Measurements from ENCODE around the gene SLC25A45. TPM values are rescaled to one million over a fixed set of nuclear protein-coding genes. Genes with fewer than 3 reads are reported as not detected.

Gene SLC25A45
- 0.93 and 1.1 TPM in 2 replicates for polyA plus RNA-seq (2013)

GRCh38 chr11:65382033-65382803, at the start of gene SLC25A45:
Gene SLC25A45 (minus strand): TSS chr11:65382646. CDS start chr11:65381951, 695 bp downstream.
- Histone ChIP-seq H3K4me3 (ENCODE audit: low read depth, low read length) (no peak within 1 kb of the TSS), H3K79me1 (ENCODE audit: low read length) (peaks cover 41% of the 10 kb centered on the region), H3K4ac (ENCODE audit: low read depth, low read length) (peak within 1 kb of the TSS; percentile 76), H4K12ac (ENCODE audit: low read depth, low read length) (peak within 1 kb of the TSS; percentile 48), H3K36me3 (ENCODE audit: control insufficient read depth in 1 of 2, insufficient read depth in 2 of 2, low read length in 2 of 2) (no peaks in the 10 kb centered on the region), H3K18ac (ENCODE audit: low read length) (peak within 1 kb of the TSS; percentile 79), H4K91ac (ENCODE audit: low read depth, low read length) (peak within 1 kb of the TSS; percentile 95), H3K4me1 (ENCODE audit: control insufficient read depth in 1 of 2, insufficient read depth in 2 of 2, low read length in 2 of 2) (peaks cover 38 to 41% of the 10 kb centered on the region in 2 experiments), H3K9me3 (ENCODE audit: insufficient read depth, low read depth, low read length) (no peaks in the 10 kb centered on the region), H3K14ac (ENCODE audit: low read length) (peak within 1 kb of the TSS; percentile 78), H2AFZ (ENCODE audit: insufficient read depth, low read length, poor library complexity) (peak within 1 kb of the TSS; percentile 47), H3K9ac (ENCODE audit: low read length) (no peak within 1 kb of the TSS), H3K4me2 (ENCODE audit: low read length) (peak within 1 kb of the TSS; percentile 49), H3K23ac (ENCODE audit: low read length) (no peak within 1 kb of the TSS), H2BK12ac (ENCODE audit: low read length) (peak within 1 kb of the TSS; percentile 74), H2AK5ac (ENCODE audit: low read length) (peak within 1 kb of the TSS; percentile 33), H2BK120ac (ENCODE audit: insufficient read depth, low read length, poor library complexity) (peak within 1 kb of the TSS; percentile 95), H3K79me2 (ENCODE audit: control insufficient read depth, insufficient read depth, low read length, poor library complexity) (peaks cover 11% of the 10 kb centered on the region), H3K27ac (ENCODE audit: low read depth, low read length) (peak within 1 kb of the TSS; percentile 86), H3K27me3 (ENCODE audit: insufficient read depth, low read length) (no peaks in the 10 kb centered on the region), H4K8ac (ENCODE audit: low read depth, low read length) (peak within 1 kb of the TSS; percentile 86), H2BK5ac (ENCODE audit: low read depth, low read length, poor library complexity) (peak within 1 kb of the TSS; percentile 92)
- DNase-seq, result peak; percentile 96
- whole genome bisulfite sequencing (ENCODE audit: extremely low coverage, insufficient coverage, insufficient read length), result no CpG with 5 or more reads among the region's 27 CpGs

- Histone ChIP-seq H2BK12ac (ENCODE audit: low read length) (no peak overlapping the region), H3K9me3 (ENCODE audit: insufficient read depth, low read depth, low read length) (no peaks in the 10 kb centered on the region), H4K91ac (ENCODE audit: low read depth, low read length) (no peak overlapping the region), H4K8ac (ENCODE audit: low read depth, low read length) (no peak overlapping the region), H3K4me2 (ENCODE audit: low read length) (no peak overlapping the region), H3K18ac (ENCODE audit: low read length) (no peak overlapping the region), H2BK120ac (ENCODE audit: insufficient read depth, low read length, poor library complexity) (no peak overlapping the region), H2AFZ (ENCODE audit: insufficient read depth, low read length, poor library complexity) (no peak overlapping the region), H3K27ac (ENCODE audit: low read depth, low read length) (no peak overlapping the region), H2AK5ac (ENCODE audit: low read length) (no peak overlapping the region), H3K14ac (ENCODE audit: low read length) (no peak overlapping the region), H3K9ac (ENCODE audit: low read length) (no peak overlapping the region), H2BK5ac (ENCODE audit: low read depth, low read length, poor library complexity) (no peak overlapping the region), H3K79me2 (ENCODE audit: control insufficient read depth, insufficient read depth, low read length, poor library complexity) (peaks cover 14% of the 10 kb centered on the region), H3K27me3 (ENCODE audit: insufficient read depth, low read length) (no peaks in the 10 kb centered on the region), H3K79me1 (ENCODE audit: low read length) (peaks cover 6% of the 10 kb centered on the region), H3K36me3 (ENCODE audit: control insufficient read depth in 1 of 2, insufficient read depth in 2 of 2, low read length in 2 of 2) (peaks cover 18 to 27% of the 10 kb centered on the region in 2 experiments), H3K4ac (ENCODE audit: low read depth, low read length) (no peak overlapping the region), H3K4me3 (ENCODE audit: low read depth, low read length) (no peak overlapping the region), H3K23ac (ENCODE audit: low read length) (no peak overlapping the region), H4K12ac (ENCODE audit: low read depth, low read length) (no peak overlapping the region), H3K4me1 (ENCODE audit: control insufficient read depth in 1 of 2, insufficient read depth in 2 of 2, low read length in 2 of 2) (peaks cover 14 to 17% of the 10 kb centered on the region in 2 experiments)
- DNase-seq, result peak in 1 of 2 donors; percentile 24
- no CpG with 5 or more reads among the region's 4 CpGs for WGBS (ENCODE audit: extremely low coverage, insufficient coverage, insufficient read length)
These were observed 49.1 kb upstream of the SLC25A45 start for GRCh38 chr11:65431451-65432099.

- Histone ChIP-seq H3K4me3 (ENCODE audit: low read depth, low read length) (no peak overlapping the region), H4K8ac (ENCODE audit: low read depth, low read length) (no peak overlapping the region), H3K23ac (ENCODE audit: low read length) (no peak overlapping the region), H2BK120ac (ENCODE audit: insufficient read depth, low read length, poor library complexity) (no peak overlapping the region), H3K36me3 (ENCODE audit: control insufficient read depth in 1 of 2, insufficient read depth in 2 of 2, low read length in 2 of 2) (peaks cover 12 to 19% of the 10 kb centered on the region in 2 experiments), H3K9ac (ENCODE audit: low read length) (no peak overlapping the region), H2BK12ac (ENCODE audit: low read length) (no peak overlapping the region), H4K91ac (ENCODE audit: low read depth, low read length) (no peak overlapping the region), H3K79me2 (ENCODE audit: control insufficient read depth, insufficient read depth, low read length, poor library complexity) (peaks cover 14% of the 10 kb centered on the region), H3K18ac (ENCODE audit: low read length) (no peak overlapping the region), H2AFZ (ENCODE audit: insufficient read depth, low read length, poor library complexity) (no peak overlapping the region), H3K4me2 (ENCODE audit: low read length) (no peak overlapping the region), H3K4ac (ENCODE audit: low read depth, low read length) (no peak overlapping the region), H3K4me1 (ENCODE audit: control insufficient read depth in 1 of 2, insufficient read depth in 2 of 2, low read length in 2 of 2) (peaks cover 14 to 18% of the 10 kb centered on the region in 2 experiments), H2BK5ac (ENCODE audit: low read depth, low read length, poor library complexity) (no peak overlapping the region), H4K12ac (ENCODE audit: low read depth, low read length) (no peak overlapping the region), H3K27ac (ENCODE audit: low read depth, low read length) (no peak overlapping the region), H3K79me1 (ENCODE audit: low read length) (peaks cover 6% of the 10 kb centered on the region), H3K27me3 (ENCODE audit: insufficient read depth, low read length) (no peaks in the 10 kb centered on the region), H2AK5ac (ENCODE audit: low read length) (no peak overlapping the region), H3K14ac (ENCODE audit: low read length) (no peak overlapping the region), H3K9me3 (ENCODE audit: insufficient read depth, low read depth, low read length) (no peaks in the 10 kb centered on the region)
- WGBS (ENCODE audit: extremely low coverage, insufficient coverage, insufficient read length), result no CpG with 5 or more reads among the region's 6 CpGs
- DNase-seq, result peak in 1 of 2 donors; percentile 60
These were observed 48.2 kb upstream of the SLC25A45 start for GRCh38 chr11:65430406-65431217.

- Histone ChIP-seq H4K12ac (ENCODE audit: low read depth, low read length) (no peak overlapping the region), H3K27me3 (ENCODE audit: insufficient read depth, low read length) (no peaks in the 10 kb centered on the region), H3K4me1 (ENCODE audit: control insufficient read depth in 1 of 2, insufficient read depth in 2 of 2, low read length in 2 of 2) (peaks cover 14 to 21% of the 10 kb centered on the region in 2 experiments), H3K23ac (ENCODE audit: low read length) (no peak overlapping the region), H3K9ac (ENCODE audit: low read length) (peak overlapping the region; percentile 33), H3K14ac (ENCODE audit: low read length) (no peak overlapping the region), H2BK120ac (ENCODE audit: insufficient read depth, low read length, poor library complexity) (no peak overlapping the region), H2BK12ac (ENCODE audit: low read length) (no peak overlapping the region), H2AFZ (ENCODE audit: insufficient read depth, low read length, poor library complexity) (no peak overlapping the region), H3K4me3 (ENCODE audit: low read depth, low read length) (no peak overlapping the region), H4K8ac (ENCODE audit: low read depth, low read length) (no peak overlapping the region), H3K36me3 (ENCODE audit: control insufficient read depth in 1 of 2, insufficient read depth in 2 of 2, low read length in 2 of 2) (peaks cover 8 to 15% of the 10 kb centered on the region in 2 experiments), H3K79me1 (ENCODE audit: low read length) (peaks cover 6% of the 10 kb centered on the region), H3K18ac (ENCODE audit: low read length) (peak overlapping the region; percentile 33), H3K79me2 (ENCODE audit: control insufficient read depth, insufficient read depth, low read length, poor library complexity) (peaks cover 16% of the 10 kb centered on the region), H3K9me3 (ENCODE audit: insufficient read depth, low read depth, low read length) (no peaks in the 10 kb centered on the region), H3K4ac (ENCODE audit: low read depth, low read length) (peak overlapping the region; percentile 49), H2BK5ac (ENCODE audit: low read depth, low read length, poor library complexity) (no peak overlapping the region), H3K27ac (ENCODE audit: low read depth, low read length) (peak overlapping the region; percentile 25), H3K4me2 (ENCODE audit: low read length) (no peak overlapping the region), H4K91ac (ENCODE audit: low read depth, low read length) (no peak overlapping the region), H2AK5ac (ENCODE audit: low read length) (no peak overlapping the region)
- peak; percentile 72 to 77 for DNase-seq
- WGBS (ENCODE audit: extremely low coverage, insufficient coverage, insufficient read length), result no CpG with 5 or more reads among the region's 9 CpGs
These were observed 47.4 kb upstream of the SLC25A45 start for GRCh38 chr11:65429724-65430405.

Data from trophoblast cell (in vitro differentiated cells and primary cell).